WTC11 (cell line): ENCODE measurements around the gene NCKAP5.

Experiments
- TEAD1 ChIP-seq: sonication (generic); formaldehyde crosslinking; IDR thresholded peaks from 2 replicates; pipeline ENCODE4 v1.8.0; 2022; ENCODE audit warnings: mild to moderate bottlenecking, missing genetic modification reagents
- TF ChIP-seq, protein P1 (sequence below): sonication (generic); formaldehyde crosslinking; IDR thresholded peaks from 2 replicates; pipeline ENCODE4 v1.8.1; 2023; ENCODE audit warnings: mild to moderate bottlenecking, moderate library complexity, missing genetic modification reagents
- TF ChIP-seq, protein P2 (sequence below): sonication (generic); formaldehyde crosslinking; IDR thresholded peaks from 2 replicates; pipeline ENCODE4 v1.8.1; 2023; ENCODE audit warnings: mild to moderate bottlenecking, missing genetic modification reagents
- TF ChIP-seq, protein P3 (sequence below): fragments of 200-600 bp; IDR thresholded peaks from 2 replicates; pipeline ENCODE4 v1.8.0; 2022; ENCODE audit warnings: antibody characterized with exemption

- TF ChIP-seq, protein P1, sequence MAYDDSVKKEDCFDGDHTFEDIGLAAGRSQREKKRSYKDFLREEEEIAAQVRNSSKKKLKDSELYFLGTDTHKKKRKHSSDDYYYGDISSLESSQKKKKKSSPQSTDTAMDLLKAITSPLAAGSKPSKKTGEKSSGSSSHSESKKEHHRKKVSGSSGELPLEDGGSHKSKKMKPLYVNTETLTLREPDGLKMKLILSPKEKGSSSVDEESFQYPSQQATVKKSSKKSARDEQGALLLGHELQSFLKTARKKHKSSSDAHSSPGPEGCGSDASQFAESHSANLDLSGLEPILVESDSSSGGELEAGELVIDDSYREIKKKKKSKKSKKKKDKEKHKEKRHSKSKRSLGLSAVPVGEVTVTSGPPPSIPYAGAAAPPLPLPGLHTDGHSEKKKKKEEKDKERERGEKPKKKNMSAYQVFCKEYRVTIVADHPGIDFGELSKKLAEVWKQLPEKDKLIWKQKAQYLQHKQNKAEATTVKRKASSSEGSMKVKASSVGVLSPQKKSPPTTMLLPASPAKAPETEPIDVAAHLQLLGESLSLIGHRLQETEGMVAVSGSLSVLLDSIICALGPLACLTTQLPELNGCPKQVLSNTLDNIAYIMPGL (CRISPR knock-in tag): no peak
- TF ChIP-seq, protein P2, sequence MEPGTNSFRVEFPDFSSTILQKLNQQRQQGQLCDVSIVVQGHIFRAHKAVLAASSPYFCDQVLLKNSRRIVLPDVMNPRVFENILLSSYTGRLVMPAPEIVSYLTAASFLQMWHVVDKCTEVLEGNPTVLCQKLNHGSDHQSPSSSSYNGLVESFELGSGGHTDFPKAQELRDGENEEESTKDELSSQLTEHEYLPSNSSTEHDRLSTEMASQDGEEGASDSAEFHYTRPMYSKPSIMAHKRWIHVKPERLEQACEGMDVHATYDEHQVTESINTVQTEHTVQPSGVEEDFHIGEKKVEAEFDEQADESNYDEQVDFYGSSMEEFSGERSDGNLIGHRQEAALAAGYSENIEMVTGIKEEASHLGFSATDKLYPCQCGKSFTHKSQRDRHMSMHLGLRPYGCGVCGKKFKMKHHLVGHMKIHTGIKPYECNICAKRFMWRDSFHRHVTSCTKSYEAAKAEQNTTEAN (CRISPR knock-in tag): no peak
- no peak for TF ChIP-seq TEAD1 (CRISPR knock-in tag)
- TF ChIP-seq, protein P3, sequence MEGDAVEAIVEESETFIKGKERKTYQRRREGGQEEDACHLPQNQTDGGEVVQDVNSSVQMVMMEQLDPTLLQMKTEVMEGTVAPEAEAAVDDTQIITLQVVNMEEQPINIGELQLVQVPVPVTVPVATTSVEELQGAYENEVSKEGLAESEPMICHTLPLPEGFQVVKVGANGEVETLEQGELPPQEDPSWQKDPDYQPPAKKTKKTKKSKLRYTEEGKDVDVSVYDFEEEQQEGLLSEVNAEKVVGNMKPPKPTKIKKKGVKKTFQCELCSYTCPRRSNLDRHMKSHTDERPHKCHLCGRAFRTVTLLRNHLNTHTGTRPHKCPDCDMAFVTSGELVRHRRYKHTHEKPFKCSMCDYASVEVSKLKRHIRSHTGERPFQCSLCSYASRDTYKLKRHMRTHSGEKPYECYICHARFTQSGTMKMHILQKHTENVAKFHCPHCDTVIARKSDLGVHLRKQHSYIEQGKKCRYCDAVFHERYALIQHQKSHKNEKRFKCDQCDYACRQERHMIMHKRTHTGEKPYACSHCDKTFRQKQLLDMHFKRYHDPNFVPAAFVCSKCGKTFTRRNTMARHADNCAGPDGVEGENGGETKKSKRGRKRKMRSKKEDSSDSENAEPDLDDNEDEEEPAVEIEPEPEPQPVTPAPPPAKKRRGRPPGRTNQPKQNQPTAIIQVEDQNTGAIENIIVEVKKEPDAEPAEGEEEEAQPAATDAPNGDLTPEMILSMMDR: no peak
Measured at GRCh38 chr2:133608291-133608690, 40.0 kb upstream of the NCKAP5 start.
